ENCODE data around the gene TMEM178A. TPM values are rescaled to one million over a fixed set of nuclear protein-coding genes. Genes with fewer than 3 reads are reported as not detected.

The TMEM178A gene
- total RNA-seq, 1 experiment from 2014 or later = 7.5 TPM

DNA sequence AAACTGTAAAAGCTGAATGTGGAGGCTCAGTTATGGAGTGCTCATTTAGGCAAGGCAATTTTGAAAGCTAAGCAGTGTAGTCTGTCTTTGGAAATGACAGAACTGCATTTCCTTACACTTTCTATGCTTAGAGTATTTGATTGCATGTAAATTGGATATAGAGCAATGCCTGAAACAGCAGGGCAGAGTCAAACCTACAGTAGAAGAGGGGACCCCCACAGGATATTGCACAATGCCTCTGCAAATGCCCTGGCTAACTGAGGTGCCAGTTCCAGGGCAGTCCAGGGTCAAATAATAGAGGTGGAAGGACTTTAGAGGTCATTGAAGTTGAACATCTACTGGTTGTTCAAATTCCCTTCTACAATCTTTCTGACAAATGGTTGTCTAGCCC is 2.2 kb downstream of the TMEM178A start:
- H3K56ac ChIP-seq (ENCODE audit: insufficient read length, low read depth, low read length) = no peak overlapping the region

More for the DNA sequence above, 2.2 kb downstream of the TMEM178A start:
- no peak overlapping the region for H3K9ac ChIP-seq (ENCODE audit: extremely low read depth, insufficient read length, low read length)
- H2BK20ac ChIP-seq (ENCODE audit: low read depth, low read length, poor library complexity, severe bottlenecking) = no peak overlapping the region
- H2BK5ac ChIP-seq (ENCODE audit: insufficient read length, low read length) = no peak overlapping the region
- H4K91ac ChIP-seq (ENCODE audit: insufficient read length, low read depth, low read length) = no peak overlapping the region
- H4K8ac ChIP-seq (replicated peaks; ENCODE audit: insufficient read length, low read depth, low read length) = no peak overlapping the region
- peaks cover 37% of the 10 kb centered on the region for H3K27me3 Mint-ChIP-seq (ENCODE audit: low read depth)
- H3K4me3 Mint-ChIP-seq = peak overlapping the region in 1 of 2 experiments; percentile 96; a peak in 3 of 5 replicates
- no peak overlapping the region for H3K27ac Mint-ChIP-seq
- no peaks in the 10 kb centered on the region for H4K20me1 ChIP-seq (ENCODE audit: control insufficient read depth, insufficient read depth, insufficient read length)
- no peak overlapping the region for H2BK12ac ChIP-seq (ENCODE audit: insufficient read length, low read depth, low read length)
- no peaks in the 10 kb centered on the region for H3K9me3 ChIP-seq (ENCODE audit: control insufficient read depth, low read depth, low read length)
- no peak for DNase-seq
- H3K4me1 ChIP-seq (ENCODE audit: insufficient read depth, low read length) = peaks cover 7% of the 10 kb centered on the region
- H4K5ac ChIP-seq (ENCODE audit: insufficient read length, low read depth, low read length) = no peak overlapping the region
- H3K18ac ChIP-seq (ENCODE audit: insufficient read length, low read depth, low read length) = no peak overlapping the region
- H3K4me1 Mint-ChIP-seq = peaks cover 17 to 24% of the 10 kb centered on the region in 2 experiments
- H3K27ac ChIP-seq (ENCODE audit: insufficient read length, low read depth, low read length) = no peak overlapping the region
- H2BK15ac ChIP-seq (ENCODE audit: low read depth, low read length) = no peak overlapping the region
- H3K27me3 ChIP-seq (ENCODE audit: insufficient read depth, low read length) = peaks cover 6% of the 10 kb centered on the region; the same call in 1 of the 2 replicates
- H3K4me2 ChIP-seq (ENCODE audit: insufficient read depth, insufficient read length, low read length) = peak overlapping the region; percentile 24
- H3K14ac ChIP-seq (ENCODE audit: insufficient read depth, low read length) = no peak overlapping the region
- H3T11ph ChIP-seq (ENCODE audit: low read length) = no peak overlapping the region
- TF ChIP-seq, protein P1, sequence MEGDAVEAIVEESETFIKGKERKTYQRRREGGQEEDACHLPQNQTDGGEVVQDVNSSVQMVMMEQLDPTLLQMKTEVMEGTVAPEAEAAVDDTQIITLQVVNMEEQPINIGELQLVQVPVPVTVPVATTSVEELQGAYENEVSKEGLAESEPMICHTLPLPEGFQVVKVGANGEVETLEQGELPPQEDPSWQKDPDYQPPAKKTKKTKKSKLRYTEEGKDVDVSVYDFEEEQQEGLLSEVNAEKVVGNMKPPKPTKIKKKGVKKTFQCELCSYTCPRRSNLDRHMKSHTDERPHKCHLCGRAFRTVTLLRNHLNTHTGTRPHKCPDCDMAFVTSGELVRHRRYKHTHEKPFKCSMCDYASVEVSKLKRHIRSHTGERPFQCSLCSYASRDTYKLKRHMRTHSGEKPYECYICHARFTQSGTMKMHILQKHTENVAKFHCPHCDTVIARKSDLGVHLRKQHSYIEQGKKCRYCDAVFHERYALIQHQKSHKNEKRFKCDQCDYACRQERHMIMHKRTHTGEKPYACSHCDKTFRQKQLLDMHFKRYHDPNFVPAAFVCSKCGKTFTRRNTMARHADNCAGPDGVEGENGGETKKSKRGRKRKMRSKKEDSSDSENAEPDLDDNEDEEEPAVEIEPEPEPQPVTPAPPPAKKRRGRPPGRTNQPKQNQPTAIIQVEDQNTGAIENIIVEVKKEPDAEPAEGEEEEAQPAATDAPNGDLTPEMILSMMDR (conservative IDR thresholded peaks at IDR 0.05) = no peak
- H3K36me3 Mint-ChIP-seq (ENCODE audit: insufficient read depth in 1 of 3, low read depth in 3 of 3) = peaks cover 0 to 1% (median 0%) of the 10 kb centered on the region in 3 experiments; a peak in 2 of 7 replicates
- H3K23ac ChIP-seq (ENCODE audit: insufficient read length, low read depth, low read length) = no peak overlapping the region
- peaks cover 5% of the 10 kb centered on the region; the same call in 1 of the 2 replicates for H3K79me2 ChIP-seq (ENCODE audit: insufficient read depth, low read length)
- no peak overlapping the region for H2AK5ac ChIP-seq (ENCODE audit: insufficient read length, low read length)
- no peaks in the 10 kb centered on the region; a peak in 1 of 5 replicates for H3K9me3 Mint-ChIP-seq
- peaks cover 14% of the 10 kb centered on the region for H3K23me2 ChIP-seq (ENCODE audit: insufficient read length, low read depth, low read length, poor library complexity, severe bottlenecking)
- no peak overlapping the region for H3K4ac ChIP-seq (ENCODE audit: low read depth, low read length)
- H2BK120ac ChIP-seq (ENCODE audit: low read depth, low read length, poor library complexity, severe bottlenecking) = no peak overlapping the region
- no peak overlapping the region for H2AFZ ChIP-seq (ENCODE audit: low read length)
- H3K79me1 ChIP-seq (ENCODE audit: insufficient read depth, low read depth, low read length, poor library complexity, severe bottlenecking) = no peaks in the 10 kb centered on the region

Measured in H9 (cell line).